Fibroblast of skin of right quadriceps (primary cell): ENCODE data around the gene TACC2.
A peak's percentile ranks its signal among the peaks of the same experiment; 100 is the strongest.

Source experiments
- DNase-seq: peaks from one replicate; pipeline ENCODE4 v3.0.0-alpha.2; 2013

Gene TACC2

DNA sequence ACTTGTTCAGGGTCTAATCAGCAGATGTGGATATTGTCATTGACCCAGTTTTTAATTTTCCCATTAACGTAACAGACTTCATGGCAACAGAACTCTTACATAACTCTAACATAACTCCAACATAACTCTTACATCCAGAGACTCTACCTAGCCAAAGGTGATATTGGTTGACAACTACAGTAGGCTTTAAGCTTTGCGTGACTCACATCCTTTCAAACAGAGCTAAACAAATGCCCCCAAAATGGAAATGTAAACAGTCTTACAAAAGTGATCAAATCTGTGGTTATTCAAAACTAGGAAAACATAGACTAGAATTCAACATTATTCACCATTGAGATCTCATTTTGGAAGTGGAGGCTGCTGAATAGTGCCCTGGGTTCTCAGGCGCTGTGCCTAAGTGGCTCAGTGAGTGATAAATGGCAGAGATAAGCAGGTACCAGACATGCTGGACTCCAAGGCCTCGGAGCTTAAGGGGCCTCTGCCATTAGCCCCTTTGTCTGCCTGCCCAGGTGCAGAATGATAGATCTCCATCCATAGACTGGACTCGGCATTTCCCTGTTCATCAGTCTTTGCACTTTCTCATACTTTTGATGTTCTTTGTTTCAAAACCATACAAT is 247.8 kb downstream of the TACC2 start:
- no peak for DNase-seq

DNA sequence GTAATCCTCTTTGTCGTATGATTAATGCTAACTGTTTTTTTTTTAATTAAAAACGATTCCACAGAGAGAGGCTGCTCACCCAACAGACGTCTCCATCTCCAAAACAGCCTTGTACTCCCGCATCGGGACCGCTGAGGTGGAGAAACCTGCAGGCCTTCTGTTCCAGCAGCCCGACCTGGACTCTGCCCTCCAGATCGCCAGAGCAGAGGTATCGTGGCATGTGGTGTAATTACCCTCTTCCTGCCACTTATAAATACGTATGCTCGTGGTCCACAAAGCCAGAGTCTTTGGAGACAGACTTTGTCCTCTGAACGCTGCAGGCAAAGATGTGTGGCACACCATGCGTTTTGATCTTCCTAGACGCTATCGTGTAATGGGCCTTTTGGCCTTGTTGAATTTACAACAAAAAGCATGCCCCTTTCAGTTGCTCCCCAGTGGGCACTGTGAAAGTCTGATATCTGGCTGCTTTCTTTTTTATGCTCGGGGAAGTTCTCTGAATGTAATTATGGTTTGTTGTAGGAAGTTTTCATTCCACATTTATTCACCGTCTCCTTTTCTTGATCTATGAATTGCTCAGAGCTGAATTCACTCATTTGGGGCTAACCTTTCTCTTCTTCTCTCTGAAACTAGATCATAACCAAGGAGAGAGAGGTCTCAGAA is 248.5 kb downstream of the TACC2 start:
- DNase-seq, result no peak

DNA sequence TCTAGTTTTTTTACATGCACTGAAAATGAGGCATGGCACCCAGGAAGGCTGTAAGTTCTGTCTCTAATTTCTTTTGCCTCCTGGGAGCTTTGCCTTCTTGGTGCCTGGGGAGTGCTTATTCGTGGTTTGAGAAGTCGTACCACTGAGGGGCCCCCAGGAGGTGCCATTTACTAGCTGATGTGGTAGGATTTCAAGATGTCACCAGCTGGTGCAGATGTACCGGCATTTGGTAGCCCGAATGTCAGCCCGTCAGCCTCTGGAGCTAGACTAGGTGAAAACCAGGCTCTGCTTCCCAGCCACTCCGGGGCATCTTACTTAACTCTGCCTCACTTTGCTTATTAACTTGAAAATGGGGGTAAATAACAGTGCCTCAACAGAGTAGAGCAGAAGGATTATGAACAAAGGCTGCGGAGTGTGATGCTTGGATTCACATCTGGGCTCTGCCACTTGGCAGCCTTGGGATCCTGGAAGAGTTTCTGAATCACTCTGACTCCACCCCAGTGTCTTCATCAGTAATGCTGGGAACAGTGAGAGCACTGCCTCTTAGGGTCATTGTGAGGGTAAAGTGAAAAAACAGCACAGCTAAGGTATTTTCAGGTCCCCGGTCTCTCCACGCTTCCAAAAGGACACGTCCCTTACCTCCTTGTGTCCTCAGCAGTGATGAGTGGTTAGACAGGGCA is 250.8 kb downstream of the TACC2 start:
- DNase-seq, result peak; percentile 63

DNA sequence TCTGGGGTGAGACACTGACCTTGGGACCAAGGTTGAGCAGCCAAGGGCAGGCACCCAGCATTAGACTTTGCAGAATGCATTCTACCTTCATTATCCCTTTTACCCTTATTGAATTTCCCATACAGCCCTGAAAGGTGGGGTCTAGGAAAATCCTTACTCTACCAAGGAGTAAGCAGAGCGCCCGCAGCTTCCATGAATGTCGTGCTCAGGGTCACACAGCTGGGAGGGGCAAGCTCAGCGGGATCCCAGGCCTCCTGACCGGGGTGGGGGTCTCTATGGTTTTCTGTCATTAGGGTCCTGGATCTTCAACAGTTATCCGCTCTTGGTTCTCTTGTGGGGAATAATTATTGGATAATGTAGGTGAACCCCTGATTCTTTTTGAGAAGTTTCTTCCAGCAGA is 251.4 kb downstream of the TACC2 start:
- no peak for DNase-seq

DNA sequence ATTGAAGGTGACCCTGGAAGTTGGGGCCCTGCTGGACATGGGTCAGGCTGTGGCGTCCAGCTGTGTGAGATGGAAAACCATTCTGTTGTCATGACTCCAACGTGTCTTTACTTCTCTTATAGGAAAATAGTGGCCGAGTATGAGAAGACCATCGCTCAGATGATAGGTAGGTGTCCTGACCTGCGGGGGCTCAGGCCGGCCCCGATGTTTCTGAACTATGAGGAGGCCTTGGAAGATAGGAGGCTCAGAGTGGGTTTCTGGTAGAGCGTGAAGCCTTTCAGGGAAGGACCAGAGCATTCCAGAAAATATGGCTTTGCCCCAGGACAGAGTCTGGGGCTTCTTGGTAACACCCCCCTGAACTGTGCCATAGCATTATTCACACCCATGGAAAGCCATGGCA is 252.9 kb downstream of the TACC2 start:
- no peak for DNase-seq

DNA sequence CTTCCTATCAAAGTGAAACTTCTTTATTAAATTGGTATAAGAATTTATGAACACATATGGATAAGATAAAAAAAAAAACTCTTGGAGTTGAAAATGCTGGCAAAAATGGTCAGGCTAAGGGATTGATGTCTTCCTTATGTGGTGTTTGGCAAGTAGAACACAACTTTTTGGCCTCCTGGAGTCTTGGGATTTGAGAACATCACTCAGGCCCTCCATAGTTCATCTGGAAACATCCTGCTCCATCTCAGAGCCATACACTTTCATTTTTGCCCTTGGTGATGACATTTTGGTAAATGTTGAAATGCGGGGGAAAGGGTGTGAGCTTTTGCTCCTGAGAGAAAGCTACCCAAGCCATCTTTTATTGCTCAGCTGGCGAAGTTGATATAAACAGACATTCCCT is 254.6 kb downstream of the TACC2 start:
- DNase-seq, result peak; percentile 45

DNA sequence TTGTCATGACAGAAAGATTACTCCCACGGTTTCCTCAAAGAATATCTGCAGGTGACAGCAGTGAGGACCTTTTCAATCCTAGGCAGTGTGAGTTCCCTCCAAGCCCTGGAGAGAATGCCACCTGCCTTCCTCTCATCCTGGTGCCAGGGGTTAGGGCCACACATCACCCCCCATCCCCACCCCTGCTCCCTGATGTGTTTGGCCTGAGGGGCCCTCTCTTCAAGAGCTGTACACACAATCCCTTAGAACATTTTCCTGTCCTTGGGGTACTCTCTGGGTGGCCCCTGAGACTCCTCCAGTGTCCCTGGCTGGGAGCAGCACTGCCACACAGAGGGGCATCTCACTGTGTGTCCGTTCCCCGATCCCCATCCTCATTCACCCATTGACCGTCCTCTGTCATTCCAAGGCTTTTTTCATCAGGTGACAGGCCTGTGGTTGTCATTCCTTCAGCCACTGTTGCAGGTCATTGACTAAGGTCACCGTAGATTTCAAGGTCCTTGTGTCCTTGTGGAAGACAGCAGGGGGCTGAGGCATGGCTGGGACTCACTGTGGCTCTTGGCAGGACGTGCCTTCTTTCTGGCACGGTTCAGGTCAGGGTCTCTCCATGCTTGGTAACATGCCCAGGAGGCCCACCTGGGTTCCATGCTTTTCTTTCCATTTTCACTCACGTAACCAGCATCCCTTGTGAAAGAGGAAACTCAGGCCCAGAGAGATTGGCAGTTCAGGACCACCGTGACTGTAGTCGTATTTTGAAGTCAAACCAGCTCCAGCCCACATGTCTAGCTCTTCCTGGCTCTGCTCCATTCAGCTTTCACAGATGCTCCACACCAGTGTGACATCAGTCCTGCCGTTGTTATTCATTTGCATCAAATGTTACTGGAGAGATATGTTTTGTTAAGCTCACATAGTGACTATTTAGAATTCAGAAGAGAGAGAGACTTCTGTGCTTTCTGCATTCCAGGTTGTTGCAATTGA is 255.3 kb downstream of the TACC2 start:
- DNase-seq, result no peak

DNA sequence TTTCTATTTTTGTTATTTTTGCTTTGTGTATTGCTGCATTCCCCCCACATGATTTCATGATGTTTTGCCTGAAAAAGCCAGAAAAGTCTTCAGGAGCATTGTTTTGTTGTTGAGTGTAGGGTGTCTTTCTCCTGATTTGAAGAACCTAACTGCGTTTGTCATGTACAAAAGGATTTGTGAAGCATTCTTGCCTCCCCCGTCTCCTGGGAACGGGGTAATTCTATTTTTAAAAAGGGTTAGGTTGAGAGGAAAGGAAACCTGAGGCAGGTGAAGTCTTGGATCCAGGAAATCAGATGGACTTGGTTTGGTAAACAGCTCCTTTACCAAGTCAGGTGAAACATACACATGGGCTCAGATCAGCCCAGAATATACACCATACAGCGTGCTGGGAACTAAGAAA is 256.2 kb downstream of the TACC2 start:
- no peak for DNase-seq

DNA sequence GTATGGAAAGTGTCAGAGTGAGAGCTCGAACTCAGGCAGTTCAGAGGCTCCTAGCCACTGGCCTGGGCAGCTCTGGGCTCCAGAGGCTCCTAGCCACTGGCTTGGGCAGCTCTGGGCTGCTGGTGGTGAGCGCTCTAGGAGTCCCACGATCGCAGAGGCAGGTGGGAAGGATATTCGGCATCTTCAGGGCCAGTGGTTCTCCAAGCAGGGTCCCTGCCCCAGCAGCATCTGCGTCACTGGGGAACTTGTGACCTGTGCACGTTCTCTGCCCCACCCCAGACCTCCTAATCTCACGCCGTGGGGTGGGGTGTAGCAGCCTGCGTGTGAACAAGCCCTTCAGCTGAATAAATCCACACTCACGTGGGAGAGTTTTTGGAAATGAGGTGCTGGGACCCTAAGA is 256.9 kb downstream of the TACC2 start:
- no peak for DNase-seq

DNA sequence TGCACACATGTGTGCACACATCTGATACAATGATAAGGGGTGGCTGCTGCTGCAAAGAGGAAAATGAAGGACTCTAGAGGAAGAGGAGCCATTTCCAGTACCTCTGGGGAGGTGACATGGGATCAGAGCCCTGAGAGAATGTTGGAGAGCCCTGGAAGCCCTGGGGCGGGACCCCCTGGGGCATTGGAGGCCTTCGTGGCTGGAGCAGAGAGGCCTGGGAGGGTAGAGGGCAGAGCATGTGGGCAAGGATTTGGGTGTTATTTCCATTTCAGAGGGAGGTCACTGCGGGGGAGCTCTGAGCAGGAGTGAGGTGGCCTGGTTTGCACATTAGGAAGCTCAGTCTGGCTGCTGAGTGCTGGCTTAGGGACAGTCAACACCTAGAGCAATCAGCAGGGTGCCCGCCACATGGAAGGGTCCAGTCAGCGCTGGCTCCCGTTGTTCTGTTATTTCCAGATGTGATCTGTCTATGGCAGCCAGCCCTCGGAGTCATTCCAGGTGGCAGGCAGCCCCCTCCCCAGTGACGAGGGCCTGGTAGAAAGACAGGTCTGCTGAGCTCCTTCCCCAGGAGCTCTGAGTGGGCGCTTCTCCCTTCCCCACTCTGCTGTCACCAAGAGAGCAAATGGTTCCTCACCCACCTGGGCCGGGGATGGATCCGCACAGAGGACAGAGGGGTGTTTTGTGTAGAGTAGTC is 258.0 kb downstream of the TACC2 start:
- DNase-seq, result no peak

DNA sequence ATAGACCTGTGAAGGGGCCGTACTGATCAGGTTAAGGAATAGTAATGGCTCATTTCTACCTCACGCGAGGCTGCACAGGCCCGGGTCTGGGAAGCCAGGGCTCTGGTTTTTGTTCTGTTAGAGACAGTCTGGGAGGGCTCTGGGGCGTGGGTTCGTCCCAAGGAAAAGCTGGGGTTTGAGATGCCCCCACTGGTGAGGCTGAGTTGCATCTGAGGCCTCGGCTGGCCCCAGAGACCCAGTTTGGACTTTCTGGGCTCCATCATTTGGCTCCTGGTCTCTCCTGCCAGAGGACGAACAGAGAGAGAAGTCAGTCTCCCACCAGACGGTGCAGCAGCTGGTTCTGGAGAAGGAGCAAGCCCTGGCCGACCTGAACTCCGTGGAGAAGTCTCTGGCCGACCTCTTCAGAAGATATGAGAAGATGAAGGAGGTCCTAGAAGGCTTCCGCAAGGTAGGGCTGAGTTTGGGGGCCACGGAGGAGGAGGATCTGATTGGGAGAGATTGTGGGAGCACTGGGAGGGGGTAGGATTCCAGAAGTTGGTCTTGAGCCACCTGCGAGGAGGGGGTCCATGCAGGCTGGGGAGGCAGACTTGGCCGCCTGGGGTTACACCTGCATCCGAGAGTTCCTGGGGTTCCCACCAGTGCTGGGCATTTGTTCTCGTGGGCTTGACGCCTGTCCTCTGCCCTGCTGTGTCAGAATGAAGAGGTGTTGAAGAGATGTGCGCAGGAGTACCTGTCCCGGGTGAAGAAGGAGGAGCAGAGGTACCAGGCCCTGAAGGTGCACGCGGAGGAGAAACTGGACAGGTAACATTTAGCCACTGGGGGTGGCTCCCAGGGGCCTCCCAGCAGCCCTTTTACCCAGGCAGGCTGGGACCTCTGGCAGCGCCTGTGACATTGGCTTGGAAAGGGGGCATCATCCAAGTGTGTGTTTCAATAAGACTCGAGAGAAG is 259.7 kb downstream of the TACC2 start:
- no peak for DNase-seq

DNA sequence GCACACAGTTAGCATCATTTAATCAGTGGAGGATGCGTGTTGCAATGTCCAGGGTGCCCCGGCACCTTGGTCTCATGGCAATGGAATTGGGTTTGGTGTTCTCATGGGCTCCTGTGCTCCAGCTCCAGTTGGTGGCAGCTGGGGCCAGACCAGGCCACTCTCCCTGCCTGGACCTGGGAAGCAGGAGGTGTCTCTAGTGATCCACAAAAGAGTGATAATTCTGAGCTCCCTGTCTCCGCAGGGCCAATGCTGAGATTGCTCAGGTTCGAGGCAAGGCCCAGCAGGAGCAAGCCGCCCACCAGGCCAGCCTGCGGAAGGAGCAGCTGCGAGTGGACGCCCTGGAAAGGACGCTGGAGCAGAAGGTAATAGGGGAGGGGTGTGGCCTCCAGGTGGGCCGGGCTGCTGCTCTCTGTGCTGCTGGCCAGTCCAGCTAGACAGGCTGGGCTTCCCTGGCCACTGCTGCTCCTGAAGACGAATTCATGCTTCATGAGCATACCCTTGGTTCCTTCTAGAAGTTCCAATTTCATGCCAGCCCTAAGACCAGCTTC is 260.4 kb downstream of the TACC2 start:
- no peak for DNase-seq

DNA sequence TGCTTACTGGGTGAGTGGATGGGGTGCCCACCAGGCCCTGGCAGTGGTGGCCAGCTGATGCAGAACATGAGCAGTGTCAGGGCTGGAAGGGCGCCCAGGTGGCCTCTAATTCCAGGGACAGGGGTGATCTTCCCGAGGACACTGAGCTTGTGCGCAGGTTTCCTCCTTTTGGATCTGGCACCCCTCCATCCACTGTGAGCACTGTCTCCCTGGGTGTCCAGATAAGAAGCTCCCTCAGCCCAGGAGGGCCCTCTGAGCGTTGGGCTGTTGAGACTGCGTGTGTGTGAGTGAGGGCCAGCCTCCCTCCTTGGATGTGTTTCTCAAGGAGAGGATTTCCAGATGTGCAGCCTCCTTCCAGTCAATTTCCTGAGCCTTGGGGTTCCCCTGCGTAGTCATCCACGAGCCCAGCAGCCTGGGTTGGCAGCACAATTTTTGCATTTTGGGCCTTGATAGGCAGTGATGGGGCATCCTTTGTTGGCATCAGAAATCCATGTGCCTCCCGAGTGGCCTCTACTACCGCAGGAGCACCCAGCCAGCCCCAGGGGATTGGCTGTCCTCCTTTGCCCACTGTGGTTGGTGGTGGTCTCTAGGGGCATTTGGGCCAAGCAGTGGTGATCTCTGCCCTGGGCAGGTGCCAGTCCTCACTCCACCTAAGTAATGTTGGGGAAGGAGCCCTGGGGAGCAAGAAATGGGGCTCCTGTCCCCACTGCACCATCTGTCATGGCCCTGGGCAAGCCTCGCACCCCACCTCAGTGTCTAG is 261.2 kb downstream of the TACC2 start:
- no peak for DNase-seq

DNA sequence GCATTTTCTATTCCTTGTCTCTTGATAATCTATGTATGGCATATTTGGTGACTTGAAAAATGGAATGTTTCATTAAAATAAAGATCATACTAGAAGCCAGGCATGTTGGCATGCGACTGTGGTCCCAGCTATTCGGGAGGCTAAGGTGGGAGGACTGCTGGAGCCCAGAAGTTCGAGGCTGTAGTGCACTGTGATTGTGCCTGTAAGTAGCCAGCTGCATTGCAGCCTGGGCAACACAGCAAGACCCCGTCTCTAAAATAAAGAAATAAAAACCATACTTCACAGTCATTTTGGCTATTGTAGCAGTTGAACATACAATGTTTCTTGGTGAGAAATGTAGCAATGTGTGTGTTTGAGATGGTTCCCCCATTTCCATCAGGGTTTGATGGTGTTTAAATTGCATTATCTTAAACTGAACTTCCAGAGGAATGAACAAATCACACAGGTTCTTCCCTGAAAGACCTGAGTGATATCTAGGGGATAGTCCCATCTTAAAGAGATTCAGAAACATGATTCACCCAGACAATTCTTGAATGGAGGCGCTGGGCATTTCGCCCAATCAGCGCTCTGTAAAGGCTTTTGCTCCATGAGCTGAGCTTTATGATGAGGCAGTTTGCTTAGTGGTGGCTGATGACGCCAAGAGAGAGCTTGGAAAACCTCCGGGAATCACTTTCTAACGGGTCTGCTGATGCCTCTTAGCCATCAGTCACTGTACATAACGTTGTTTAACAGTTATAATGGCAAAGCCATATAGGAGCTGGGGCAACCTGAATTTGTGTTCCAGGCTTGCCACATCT is 262.7 kb downstream of the TACC2 start:
- peak; percentile 15 for DNase-seq

DNA sequence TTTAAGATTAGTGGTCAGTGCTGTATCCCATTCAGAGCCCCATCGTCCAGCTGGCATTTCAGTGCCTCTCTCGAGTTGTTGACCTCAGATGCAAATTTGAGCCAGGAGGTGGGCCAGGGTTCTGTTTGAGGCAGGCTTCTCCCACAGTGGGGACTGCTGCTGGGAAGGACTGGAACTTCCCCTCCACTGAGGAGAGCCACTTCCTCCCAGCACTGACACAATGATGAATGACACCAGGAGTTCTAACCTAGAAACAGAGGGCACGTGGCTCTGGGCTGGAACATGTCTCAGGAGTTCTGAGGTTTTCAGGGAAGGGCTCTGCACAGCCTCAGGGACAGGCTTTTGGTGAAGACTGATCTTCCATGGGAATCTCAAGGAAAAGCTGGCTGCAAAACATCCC is 263.8 kb downstream of the TACC2 start:
- no peak for DNase-seq

DNA sequence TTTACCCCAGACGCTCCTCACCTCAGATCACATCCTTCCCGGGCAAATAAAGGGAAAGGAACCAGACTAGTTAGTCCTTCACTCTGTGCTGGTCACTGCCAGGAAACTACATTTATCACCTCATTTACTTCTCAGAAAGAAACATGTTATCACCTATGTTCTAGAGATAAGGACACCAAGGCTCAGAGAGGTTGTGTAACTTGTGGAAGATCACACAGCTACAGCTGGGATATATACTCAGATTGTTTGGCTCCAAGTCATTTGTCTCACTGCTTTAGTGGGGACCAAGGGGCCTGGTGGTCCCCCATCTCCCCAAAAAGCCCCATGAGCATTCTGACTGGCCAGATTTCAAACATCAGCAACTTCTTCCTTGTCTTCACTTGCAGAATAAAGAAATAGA is 264.6 kb downstream of the TACC2 start:
- no peak for DNase-seq

DNA sequence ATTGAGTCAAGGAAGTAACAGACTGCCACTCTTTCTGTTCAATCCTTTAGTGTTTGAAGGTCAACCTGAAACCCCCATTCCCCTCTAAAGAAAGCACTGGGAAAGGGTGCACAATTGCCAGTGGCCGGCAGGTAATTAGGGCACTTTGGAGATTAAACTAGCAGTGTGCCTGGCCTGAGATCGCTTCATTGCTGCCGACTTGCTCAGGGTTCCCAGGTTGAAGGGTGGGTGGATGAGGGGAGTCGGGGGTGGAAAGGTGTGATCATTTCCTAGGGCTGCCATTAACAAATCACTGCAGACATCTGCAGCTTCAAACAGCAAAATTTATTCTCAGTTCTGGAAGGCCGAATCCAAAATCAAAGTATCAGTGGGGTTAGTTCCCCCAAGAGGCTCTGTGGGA is 265.9 kb downstream of the TACC2 start:
- no peak for DNase-seq

DNA sequence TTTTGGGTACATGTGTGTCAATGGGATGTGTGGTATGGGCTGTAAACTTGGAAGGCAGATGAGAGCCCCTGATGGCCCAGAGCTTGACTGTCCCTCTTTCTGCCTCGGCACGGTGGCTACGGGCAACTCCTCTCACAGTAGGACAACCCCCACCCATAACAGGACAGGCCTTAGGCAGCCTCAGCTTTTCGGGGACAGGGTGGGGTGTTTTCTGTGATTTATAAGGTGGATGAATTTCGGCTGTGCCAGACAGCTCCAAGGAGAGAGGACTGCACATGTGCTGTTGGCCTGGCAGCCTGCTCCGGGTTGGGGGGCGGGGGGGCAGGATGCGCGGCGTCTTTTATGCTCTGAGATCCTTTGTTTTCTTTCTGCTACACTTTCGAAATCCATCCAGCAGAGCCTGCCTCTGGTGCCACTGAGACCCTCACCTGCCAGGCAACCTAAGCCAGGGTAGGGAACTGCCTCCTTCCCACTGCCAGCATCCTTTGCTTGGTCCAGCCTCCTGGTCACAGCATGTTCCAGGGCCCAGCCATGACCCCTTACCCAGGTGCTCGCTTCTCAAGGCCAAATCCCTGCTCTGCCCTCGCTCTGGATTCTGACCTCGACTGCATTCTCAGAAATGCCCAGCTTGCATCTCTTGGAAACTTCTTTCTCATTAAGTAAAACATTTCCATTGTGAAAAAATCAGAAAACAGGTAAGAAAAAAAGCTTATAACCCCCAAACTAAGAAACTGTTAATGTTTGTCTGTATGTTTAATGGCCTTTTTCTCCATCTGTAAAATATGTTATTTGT is 266.7 kb downstream of the TACC2 start:
- DNase-seq, result no peak

DNA sequence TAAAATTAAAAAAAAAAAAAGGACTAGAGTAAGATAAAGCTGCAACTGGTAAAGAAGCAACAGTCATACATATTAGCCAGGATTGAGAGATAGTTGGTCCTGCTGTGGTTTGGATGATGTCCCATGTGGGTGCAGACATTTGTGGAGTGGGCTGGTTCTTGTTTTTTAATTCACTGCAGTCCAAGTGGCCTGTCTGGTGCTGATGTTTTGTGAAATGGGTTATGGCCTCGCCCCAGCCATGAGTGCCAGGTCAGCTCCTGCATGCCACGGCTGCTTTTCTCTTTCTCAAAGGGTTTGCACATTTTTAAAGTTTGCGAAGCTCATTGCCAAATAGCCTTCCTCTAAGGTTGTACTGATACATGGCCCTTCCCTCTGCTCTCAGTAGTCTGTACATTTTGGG is 268.1 kb downstream of the TACC2 start:
- DNase-seq, result no peak
